NT2/D1 (cell line): Measurements from ENCODE around the gene PDE5A.

Experiments used
- SUZ12 ChIP-seq: IDR thresholded peaks from 2 replicates; pipeline ENCODE4 v1.6.1; 2011; ENCODE audit not compliant: insufficient read length, insufficient read depth; ENCODE audit errors: extremely low read depth
- YY1 ChIP-seq: IDR thresholded peaks from 2 replicates; pipeline ENCODE4 v1.6.1; 2011; ENCODE audit not compliant: insufficient read length, insufficient read depth
- ZNF274 ChIP-seq: IDR thresholded peaks from 2 replicates; pipeline ENCODE4 v1.6.1; 2011; ENCODE audit warnings: mild to moderate bottlenecking, low read depth, low read length

DNA sequence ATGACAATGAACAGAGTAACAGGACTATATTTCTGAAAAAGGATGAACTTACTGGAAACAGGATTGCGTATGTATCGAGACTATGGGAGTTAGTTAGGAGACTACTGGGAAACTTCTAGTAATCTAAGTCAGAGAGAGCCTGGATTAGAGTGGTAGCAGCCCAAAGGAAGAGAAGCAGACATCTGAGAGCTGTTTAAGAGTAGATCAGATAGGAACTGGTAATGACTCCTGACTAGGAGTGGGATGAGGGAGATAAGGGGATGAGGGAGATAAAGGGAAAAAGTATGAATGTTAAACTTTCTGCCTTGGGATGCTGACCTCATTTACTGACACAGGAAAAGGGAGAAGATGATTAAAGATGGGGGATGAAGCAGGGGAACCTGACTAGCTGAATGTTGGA lies 116.2 kb downstream of the PDE5A start:
- TF ChIP-seq SUZ12 (no peak), YY1 (no peak), ZNF274 (no peak)
